CD14-positive monocyte (primary cell): ENCODE data around the gene INPP4A. TPM values are rescaled to one million over a fixed set of nuclear protein-coding genes. Genes with fewer than 3 reads are reported as not detected.

Experiments
- DNase-seq, 3 donors: peaks; one replicate each; pipeline ENCODE4 v3.0.0-alpha.2; 2011 to 2022
- H2AFZ ChIP-seq: 2 replicates; pipeline ENCODE4 v1.6.0; 2012; ENCODE audit warnings: mild to moderate bottlenecking, low read depth, low read length, inconsistent platforms; ENCODE audit not compliant: insufficient read depth, poor library complexity, severe bottlenecking
- H3K27ac ChIP-seq, 2 donors: 1 replicate in 1 of 2; 2 replicates in 1 of 2; pipeline ENCODE4 v1.5.1; 2012 to 2013; ENCODE audit warnings: low read length in 2 of 2, control low read depth in 1 of 2, inconsistent platforms in 1 of 2, low read depth in 1 of 2, mild to moderate bottlenecking in 1 of 2
- H3K27me3 ChIP-seq, 2 donors: one replicate each; pipeline versions ENCODE4 v1.6.0 to v1.6.1; 2011 to 2013; ENCODE audit warnings: low read length in 2 of 2; ENCODE audit not compliant: control insufficient read depth in 2 of 2, insufficient read depth in 2 of 2
- H3K36me3 ChIP-seq, 2 donors: replicated peaks in 1 of 2; 1 replicate in 1 of 2; 2 replicates in 1 of 2; pipeline versions ENCODE4 v1.5.1 to v1.6.1; 2012 to 2013; ENCODE audit warnings: low read length in 2 of 2, control low read depth in 1 of 2, inconsistent platforms in 1 of 2, mild to moderate bottlenecking in 1 of 2; ENCODE audit not compliant: insufficient read depth in 2 of 2, control insufficient read depth in 1 of 2
- H3K4me1 ChIP-seq, 2 donors: 1 replicate in 1 of 2; 2 replicates in 1 of 2; pipeline versions ENCODE4 v1.5.1 to v1.6.1; 2012 to 2013; ENCODE audit warnings: low read length in 2 of 2, control low read depth in 1 of 2, inconsistent platforms in 1 of 2, mild to moderate bottlenecking in 1 of 2, moderate library complexity in 1 of 2; ENCODE audit not compliant: insufficient read depth in 2 of 2, control insufficient read depth in 1 of 2
- H3K4me2 ChIP-seq: replicated peaks from 2 replicates; pipeline ENCODE3; 2012; ENCODE audit warnings: low read length, moderate library complexity, mild to moderate bottlenecking; ENCODE audit not compliant: poor library complexity, severe bottlenecking; ENCODE audit errors: extremely low read depth
- H3K4me3 ChIP-seq, 3 experiments: fragments of 200-600 bp in 1 of 3; sonication (generic) in 1 of 3; replicated peaks in 1 of 3; 1 replicate in 2 of 3; 2 replicates in 1 of 3; pipeline ENCODE4 v1.5.1; 2011 to 2013; ENCODE audit warnings: low read length in 3 of 3, mild to moderate bottlenecking in 3 of 3, control low read depth in 2 of 3, low read depth in 2 of 3, inconsistent platforms in 1 of 3, moderate library complexity in 1 of 3
- H3K79me2 ChIP-seq: 2 replicates; pipeline ENCODE4 v1.6.0; 2012; ENCODE audit warnings: mild to moderate bottlenecking, control low read depth, inconsistent platforms, low read length, moderate library complexity; ENCODE audit not compliant: insufficient read depth
- H3K9ac ChIP-seq: 2 replicates; pipeline ENCODE4 v1.6.0; 2017; ENCODE audit warnings: low read length, mild to moderate bottlenecking; ENCODE audit not compliant: insufficient read depth, poor library complexity, severe bottlenecking
- H3K9me3 ChIP-seq, 2 donors: replicated peaks in 1 of 2; 1 replicate in 1 of 2; 2 replicates in 1 of 2; pipeline versions ENCODE4 v1.5.1 to v1.6.1; 2012 to 2013; ENCODE audit warnings: low read length in 2 of 2, control low read depth in 1 of 2; ENCODE audit not compliant: control insufficient read depth in 1 of 2, insufficient read depth in 1 of 2
- H4K20me1 ChIP-seq: 2 replicates; pipeline ENCODE4 v1.6.0; 2012; ENCODE audit warnings: mild to moderate bottlenecking, low read length, control low read depth, moderate library complexity; ENCODE audit not compliant: insufficient read depth
- H3K27ac Mint-ChIP-seq, 7 donors: one replicate each; pipeline ENCODE4 v1.8.0; 2020; ENCODE audit warnings: mild to moderate bottlenecking in 7 of 7, mixed read lengths in 7 of 7, moderate library complexity in 6 of 7, inconsistent platforms in 2 of 7
- H3K27me3 Mint-ChIP-seq, 3 donors: one replicate each; pipeline ENCODE4 v1.8.0; 2021 to 2022; ENCODE audit warnings: low read depth in 3 of 3, mild to moderate bottlenecking in 3 of 3, mixed read lengths in 3 of 3, moderate library complexity in 3 of 3, inconsistent platforms in 1 of 3
- H3K36me3 Mint-ChIP-seq, 2 donors: one replicate each; pipeline ENCODE4 v1.8.0; 2020; ENCODE audit warnings: mixed read lengths in 2 of 2, inconsistent platforms in 1 of 2, mild to moderate bottlenecking in 1 of 2
- H3K4me1 Mint-ChIP-seq: one replicate; pipeline ENCODE4 v1.8.0; 2020; ENCODE audit warnings: mild to moderate bottlenecking, mixed read lengths
- H3K4me3 Mint-ChIP-seq, 2 donors: one replicate each; pipeline ENCODE4 v1.8.0; 2020; ENCODE audit warnings: mild to moderate bottlenecking in 2 of 2, mixed read lengths in 2 of 2, moderate library complexity in 1 of 2
- H3K9me3 Mint-ChIP-seq, 7 donors: one replicate each; pipeline ENCODE4 v1.8.0; 2020 to 2022; ENCODE audit warnings: mixed read lengths in 7 of 7, mild to moderate bottlenecking in 6 of 7, moderate library complexity in 6 of 7, inconsistent platforms in 2 of 7
- CTCF ChIP-seq: fragments of 200-600 bp; IDR thresholded peaks from one replicate; pipeline ENCODE4 v1.8.0; 2022; ENCODE audit warnings: antibody characterized with exemption, mild to moderate bottlenecking
- WGBS: methylation state at CpG from one replicate; pipeline ENCODE4 v1.1.5; 2013; ENCODE audit warnings: missing lambda C conversion rate; ENCODE audit not compliant: insufficient coverage; 5-methylcytosine and 5-hydroxymethylcytosine counted together
- intact Hi-C, 2 donors: fragments of 100-400 bp; cut with micrococcal nuclease; formaldehyde crosslinking; loops; one replicate each; pipeline versions ENCODE4 v1.15.0 to v1.15.1; 2023
- polyA plus RNA-seq, 3 donors: library from polyadenylated mRNA; depleted of rRNA in 1 of 3; unstranded in 2 of 3; stranded (reverse) in 1 of 3; fragments of 300-500 nt in 2 of 3; fragments of >200 nt in 1 of 3; fragmentation: Illumina TruSeq in 2 of 3; gene quantifications; 1 replicate in 2 of 3; 2 replicates in 1 of 3; pipeline ENCODE4 v1.2.3, GENCODE V29; 2012 to 2021

The INPP4A gene
- polyA plus RNA-seq, 3 donors = 13.7 to 52.4 (median 20.7) TPM

- Histone ChIP-seq H2AFZ (peak overlapping the region; percentile 21), H3K4me3 (no peak overlapping the region), H3K27ac (no peak overlapping the region), H3K9ac (no peak overlapping the region), H3K79me2 (no peaks in the 10 kb centered on the region), H3K9me3 (peaks cover 12 to 15% of the 10 kb centered on the region in 2 donors), H3K4me2 (no peak overlapping the region), H3K36me3 (no peaks in the 10 kb centered on the region), H3K27me3 (no peaks in the 10 kb centered on the region), H3K4me1 (peaks cover 7 to 9% of the 10 kb centered on the region in 2 donors), H4K20me1 (no peaks in the 10 kb centered on the region)
- no peak overlapping the region for H3K27ac Mint-ChIP-seq
- H3K4me1 Mint-ChIP-seq = peaks cover 8% of the 10 kb centered on the region
- peaks cover 12 to 24% (median 19%) of the 10 kb centered on the region in 7 donors for H3K9me3 Mint-ChIP-seq
- no peak for TF ChIP-seq CTCF
- intact Hi-C loops = no loop called here
- H3K36me3 Mint-ChIP-seq = peaks cover 0 to 2% of the 10 kb centered on the region in 2 donors
- 52% methylated on average over 2 of the region's 6 CpGs for WGBS
- DNase-seq = peak in 1 of 3 donors; percentile 16
- no peak overlapping the region for H3K4me3 Mint-ChIP-seq
- H3K27me3 Mint-ChIP-seq = peaks cover 0 to 8% (median 3%) of the 10 kb centered on the region in 3 donors
These were observed 24.5 kb upstream of the INPP4A start for GRCh38 chr2:98419977-98420725.

GRCh38 chr2:98422449-98422848 lies 22.2 kb upstream of the INPP4A start:
- no peak for TF ChIP-seq CTCF
- intact Hi-C loops = no loop called here

More at GRCh38 chr2:98422449-98422848, 22.2 kb upstream of the INPP4A start:
- H3K4me2 ChIP-seq = no peak overlapping the region
- no peaks in the 10 kb centered on the region for H3K27me3 ChIP-seq
- no peak for DNase-seq
- H3K4me1 ChIP-seq = peaks cover 7 to 9% of the 10 kb centered on the region in 2 donors
- H3K36me3 ChIP-seq = no peaks in the 10 kb centered on the region
- H4K20me1 ChIP-seq = no peaks in the 10 kb centered on the region
- H3K4me3 ChIP-seq = no peak overlapping the region
- no peak overlapping the region for H2AFZ ChIP-seq
- peaks cover 8% of the 10 kb centered on the region for H3K4me1 Mint-ChIP-seq
- H3K27ac Mint-ChIP-seq = no peak overlapping the region
- H3K9me3 ChIP-seq = peaks cover 12 to 15% of the 10 kb centered on the region in 2 donors
- peaks cover 0 to 11% (median 2%) of the 10 kb centered on the region in 3 donors for H3K27me3 Mint-ChIP-seq
- peaks cover 12 to 25% (median 21%) of the 10 kb centered on the region in 7 donors for H3K9me3 Mint-ChIP-seq
- no peaks in the 10 kb centered on the region for H3K79me2 ChIP-seq
- no peak overlapping the region for H3K4me3 Mint-ChIP-seq
- H3K27ac ChIP-seq = no peak overlapping the region
- H3K36me3 Mint-ChIP-seq = peaks cover 0 to 2% of the 10 kb centered on the region in 2 donors
- no peak overlapping the region for H3K9ac ChIP-seq
